Measurements from ENCODE around the gene MYDGF.

The MYDGF gene

DNA sequence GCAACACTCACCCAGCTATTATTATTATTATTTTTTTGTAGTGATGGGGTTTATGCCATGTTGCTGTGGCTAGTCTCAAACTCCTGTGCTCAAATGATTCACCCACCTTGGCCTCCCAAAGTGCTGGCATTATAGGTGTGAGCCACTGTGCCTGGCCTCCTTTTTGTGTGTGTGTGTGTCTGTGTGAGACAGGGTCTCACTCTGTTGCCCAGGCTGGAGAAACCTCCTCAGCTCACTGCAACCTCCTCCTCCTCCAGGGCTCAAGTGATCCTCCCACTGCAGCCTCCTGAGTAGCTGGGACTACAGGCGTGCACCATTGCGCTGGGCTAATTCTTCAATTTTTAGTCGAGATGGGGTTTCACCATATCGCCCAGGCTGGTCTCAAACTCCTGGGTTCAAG, 3.6 kb upstream of the MYDGF start:
- DNase-seq, result no peak

DNA sequence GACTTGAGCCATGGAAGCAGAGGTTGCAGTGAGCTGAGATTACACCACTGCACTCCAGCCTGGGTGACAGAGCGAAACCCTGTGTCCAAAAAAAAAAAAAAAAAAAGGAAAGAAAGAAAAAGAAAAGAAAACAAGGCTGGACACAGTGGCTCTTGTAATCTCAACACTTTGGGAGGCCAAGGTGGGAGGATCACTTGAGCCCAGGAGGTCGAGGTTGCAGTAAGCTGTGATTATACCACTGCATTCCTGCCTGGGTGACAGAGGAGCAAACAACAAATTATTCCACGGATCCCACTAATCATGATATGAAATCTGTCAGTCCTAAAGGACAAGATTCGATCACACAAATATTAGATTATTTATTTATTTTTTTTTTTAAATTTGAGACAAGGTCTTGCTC, 3.1 kb upstream of the MYDGF start:
- no peak for DNase-seq

DNA sequence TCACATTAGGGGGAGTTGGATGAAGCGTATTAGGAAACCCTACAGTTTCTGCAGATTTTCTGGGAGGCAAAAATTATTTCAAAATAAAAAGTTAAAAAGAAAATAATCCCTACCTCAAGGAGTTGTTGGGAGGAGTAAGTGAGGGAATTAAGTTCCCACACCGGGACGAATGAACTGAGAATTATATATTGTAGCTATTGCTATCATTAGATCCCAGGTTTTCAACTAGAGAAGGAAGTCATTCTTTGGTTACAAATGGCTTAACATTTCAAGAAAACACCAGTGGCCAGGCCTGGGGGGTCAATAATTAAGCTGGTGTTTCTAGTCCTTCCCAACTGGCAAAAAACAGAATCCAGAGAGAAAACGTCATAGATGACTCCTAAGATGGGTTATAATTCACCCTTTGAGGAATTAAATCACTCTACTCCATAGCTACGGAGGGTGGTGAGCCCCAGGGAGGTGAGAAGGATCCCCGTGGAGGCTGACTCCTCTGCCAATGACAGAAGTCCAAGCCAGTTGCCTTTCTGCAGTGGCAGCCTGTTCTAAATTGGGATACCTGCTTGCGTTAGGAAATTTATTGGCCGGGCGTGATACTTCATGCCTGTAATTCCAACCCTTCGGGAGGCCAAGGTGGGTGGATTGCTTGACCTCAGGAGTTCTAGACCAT, 1.2 kb upstream of the MYDGF start:
- no peak for DNase-seq

DNA sequence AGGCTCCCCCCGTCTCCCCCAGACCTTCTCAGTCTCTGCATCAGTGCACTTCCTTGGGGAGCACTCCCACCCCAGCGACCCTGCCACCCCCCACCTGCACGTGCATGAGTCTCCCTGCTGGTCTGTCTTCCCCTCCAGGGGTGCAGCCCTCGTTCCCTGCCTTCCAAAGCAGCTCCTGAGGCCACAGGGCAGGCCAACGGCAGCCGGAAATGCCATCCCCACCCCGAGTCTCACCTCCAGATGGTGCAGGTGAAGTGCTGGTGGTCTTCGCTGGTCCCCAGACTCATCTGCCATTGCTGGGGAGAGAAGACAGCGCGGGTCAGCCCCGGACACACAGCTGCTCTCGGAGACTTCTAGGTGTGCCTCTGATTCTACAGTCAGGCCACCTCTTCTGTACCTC, 5.5 kb downstream of the MYDGF start:
- no peak for DNase-seq

DNA sequence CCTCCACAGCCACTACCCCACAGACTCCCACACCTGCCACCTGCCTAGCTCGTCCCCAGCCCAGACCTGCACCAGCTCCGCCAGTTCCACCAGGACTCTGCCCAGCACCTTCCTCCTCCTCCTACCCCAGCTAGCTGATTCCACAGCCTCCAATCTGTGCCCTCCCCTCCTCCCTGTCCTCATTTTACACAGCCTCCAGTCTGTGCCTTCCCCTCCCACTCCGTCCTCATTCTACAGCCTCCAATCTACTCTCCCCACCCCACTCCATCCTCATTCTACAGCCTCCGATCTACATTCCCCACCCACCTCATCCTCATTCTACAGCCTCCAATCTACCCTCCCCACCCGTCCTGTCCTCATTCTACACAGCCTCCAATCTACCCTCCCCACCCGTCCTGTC, 7.3 kb downstream of the MYDGF start:
- DNase-seq, result no peak

DNA sequence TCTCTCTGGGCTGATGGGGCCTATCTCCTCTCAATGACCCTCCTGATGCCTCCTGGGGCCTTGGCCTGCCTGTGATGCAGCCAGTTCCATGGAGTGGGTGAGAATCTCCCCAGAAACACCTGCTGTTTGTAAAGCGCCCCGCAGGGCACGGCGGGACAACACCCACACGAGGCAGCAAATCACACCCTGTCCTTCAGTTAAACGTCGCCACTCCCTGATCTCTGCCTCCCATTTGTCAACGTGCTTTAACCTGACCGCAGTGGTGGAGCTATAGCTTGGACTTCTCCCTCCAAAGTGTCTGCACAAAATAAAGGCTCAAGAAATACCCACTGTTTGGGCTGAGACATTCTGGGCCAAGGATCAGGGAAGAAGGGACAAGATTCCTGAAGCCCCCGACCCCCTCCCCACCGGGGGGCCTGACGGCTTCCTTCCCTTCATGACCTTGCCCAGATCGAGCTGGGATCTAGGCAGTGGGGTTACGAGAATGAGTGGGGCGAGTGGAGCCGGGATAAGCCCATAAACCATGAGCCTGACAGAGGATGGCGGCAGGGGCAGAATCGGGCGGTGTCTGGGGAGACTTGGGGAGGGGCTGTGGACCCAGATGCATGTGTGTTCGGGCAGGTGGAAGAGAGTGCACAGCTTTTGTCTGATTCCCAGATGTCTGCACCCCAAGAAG, 8.0 kb downstream of the MYDGF start:
- no peak for DNase-seq

DNA sequence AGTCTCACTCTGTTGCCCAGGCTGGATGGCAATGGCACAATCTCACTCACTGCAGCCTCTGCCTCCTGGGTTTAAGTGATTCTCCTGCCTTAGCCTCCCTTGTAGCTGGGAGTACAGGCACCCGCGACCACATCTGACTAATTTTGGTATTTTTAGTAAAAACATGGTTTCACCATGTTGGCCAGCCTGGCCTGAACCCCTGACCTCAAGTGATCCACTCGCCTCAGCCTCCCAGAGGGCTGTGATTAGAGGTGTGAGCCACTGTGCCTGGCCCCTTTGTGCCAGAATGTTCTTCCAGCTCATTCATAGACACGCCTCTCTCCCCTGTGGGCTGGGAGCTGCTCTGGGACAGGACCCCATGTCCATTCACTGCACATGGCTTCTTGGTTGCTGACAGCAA, 9.1 kb downstream of the MYDGF start:
- no peak for DNase-seq

DNA sequence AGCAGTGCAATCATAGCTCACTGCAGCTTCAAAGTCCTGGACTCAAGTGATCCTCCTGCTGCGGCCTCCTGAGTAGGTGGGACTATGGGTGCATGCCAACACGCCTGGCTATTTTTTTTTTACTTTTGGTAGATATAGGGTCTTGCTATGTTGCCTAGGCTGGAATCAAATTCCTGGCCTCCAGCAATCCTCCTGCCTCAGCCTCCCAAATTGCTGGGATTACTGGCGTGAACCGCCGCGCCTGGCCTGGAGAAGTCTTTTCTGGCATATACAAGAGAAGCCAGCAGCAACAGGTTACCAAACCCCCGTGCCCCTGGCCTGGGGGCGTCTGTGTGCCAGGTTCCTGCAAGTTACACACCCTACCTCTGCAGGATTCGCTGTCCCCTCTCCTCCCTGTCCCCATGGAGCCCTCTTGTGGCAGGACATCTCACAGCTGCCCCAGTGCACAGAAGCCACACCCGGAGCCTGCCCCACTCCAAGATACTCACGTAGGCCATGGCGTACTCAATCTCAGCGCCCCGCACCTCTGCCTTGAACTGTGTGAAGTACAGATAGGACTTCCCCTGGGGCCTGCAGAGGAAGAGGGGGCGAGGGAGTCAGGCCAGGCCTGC, 9.9 kb downstream of the MYDGF start:
- DNase-seq, result no peak

DNA sequence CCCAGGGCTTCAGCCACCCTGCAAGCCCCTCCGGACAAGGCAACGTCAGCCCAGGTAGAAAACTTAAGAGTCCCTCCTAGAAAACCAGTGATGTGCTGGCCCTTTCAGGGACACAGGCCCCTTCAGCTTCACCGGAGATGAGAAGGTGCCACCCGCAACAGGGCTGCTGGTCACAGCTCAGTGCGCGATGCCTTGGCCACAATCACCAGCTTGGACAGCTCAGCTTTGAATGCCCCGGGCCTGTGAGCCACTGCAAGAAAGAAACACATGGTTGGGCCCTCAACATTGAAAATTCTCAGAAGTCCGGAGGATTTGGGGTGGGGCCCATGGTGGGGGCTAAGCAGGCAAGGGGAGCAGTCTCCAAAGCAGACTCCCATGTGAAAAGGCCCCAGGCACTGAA, 12.3 kb downstream of the MYDGF start:
- DNase-seq, result no peak

DNA sequence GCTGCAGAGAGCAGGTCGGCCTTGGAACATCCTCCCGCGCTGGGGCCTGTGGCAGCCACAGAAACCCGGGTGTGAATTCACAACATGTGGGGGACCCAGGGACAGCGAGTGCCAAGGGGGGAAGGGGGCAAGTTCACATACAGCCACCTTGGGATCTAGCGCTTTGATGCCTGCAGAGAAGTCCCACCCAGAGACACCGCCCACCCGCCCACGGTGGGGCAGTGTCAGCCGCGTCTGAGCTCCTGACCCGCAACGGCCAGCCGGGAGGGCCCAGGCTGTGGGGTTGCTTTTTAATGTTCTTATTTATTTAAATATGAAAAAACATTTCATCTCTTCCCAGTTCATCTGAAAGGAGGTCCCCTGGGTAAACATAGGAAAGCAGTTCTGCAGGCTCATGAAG, 12.9 kb downstream of the MYDGF start:
- DNase-seq, result no peak

DNA sequence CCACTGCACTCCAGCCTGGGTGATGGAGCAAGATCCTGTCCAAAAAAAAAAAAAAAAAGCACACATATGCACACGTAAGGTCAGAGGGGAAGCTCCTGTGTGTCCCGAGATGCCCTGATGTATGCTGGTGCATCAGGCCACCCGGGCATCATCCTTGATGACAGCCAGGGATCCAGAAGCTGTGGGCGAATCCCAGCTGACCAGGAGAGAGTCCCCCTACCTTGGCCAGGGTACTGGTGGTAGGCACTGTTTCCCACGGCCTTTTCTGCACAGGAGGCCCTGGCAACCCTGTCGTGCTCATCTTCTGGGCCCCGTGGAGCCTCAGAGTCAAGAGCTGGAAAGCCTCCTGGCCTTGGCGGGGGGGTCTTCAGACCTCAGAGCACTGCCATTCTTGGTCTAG, 14.0 kb downstream of the MYDGF start:
- no peak for DNase-seq

DNA sequence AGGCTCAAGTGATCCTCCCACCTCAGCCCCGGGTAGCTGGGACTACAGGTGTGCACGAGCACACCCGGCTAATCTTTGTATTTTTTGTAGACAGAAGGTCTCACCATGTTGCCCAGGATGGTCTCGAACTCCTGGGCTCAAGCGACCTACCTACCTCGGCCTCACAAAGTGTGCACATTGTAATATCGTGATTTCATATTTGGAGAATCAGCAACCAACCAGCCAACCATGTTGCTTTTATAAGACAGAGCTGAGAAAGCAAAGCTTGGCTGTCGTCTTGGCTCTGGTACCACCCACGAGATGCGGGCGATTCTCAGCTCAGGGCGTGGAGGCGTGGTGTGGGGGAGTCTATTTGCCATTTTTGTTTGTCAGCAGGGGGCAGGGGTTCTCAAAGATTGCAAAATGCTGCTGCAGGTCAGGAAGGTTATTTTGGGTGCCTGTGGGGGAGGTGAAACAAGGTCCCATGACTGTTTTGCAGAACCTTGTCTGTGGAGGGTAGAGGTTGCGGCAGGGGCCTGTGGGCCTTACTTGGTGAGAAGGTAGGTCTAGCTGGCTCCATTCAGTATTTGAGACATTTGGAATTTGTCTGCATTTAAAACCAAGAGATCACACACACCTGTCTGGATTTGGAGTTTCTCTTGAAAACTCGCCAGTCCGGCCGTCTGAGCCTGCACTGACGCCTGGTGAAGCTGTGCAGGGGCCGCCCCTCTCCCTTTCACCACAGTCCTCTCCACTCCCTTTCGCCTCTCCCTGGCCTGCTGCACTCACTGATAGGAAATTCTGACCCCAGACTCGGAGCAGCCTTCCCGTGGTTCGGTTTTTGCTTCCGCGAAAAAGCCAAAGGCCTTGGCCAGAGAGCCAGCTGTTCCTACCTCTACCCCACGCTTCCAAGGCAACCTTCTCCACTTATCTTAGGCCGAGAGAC, 15.4 kb downstream of the MYDGF start:
- no peak for DNase-seq

DNA sequence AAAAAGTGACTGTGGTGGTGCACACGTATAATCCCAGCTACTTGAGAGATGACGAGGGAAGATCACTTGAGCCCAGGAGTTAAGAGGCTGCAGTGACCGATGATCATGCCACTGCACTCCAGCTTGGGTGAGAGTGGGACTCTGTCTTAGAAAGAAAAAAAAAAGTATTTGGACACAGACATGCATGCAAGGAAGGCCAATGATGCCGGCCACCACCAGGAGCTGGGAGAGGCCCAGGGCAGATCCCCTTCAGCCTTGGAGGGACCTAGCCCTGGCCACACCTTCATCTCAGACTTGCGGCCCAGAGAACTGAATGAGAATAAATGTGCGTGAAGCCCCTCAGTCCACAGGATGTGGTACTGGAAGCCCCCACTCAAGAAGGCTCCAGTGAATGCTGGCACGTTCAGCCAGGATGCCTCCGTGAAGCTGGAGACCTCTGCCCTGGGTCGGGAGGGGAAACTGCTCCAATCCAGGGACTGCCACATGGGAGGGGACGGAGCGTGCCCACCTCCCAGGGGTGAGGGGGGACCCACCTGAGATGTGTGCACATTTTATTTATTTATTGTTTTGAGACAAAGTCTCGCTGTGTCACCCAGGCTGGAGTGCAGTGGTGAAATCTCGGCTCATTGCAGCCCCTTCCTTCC, 16.2 kb downstream of the MYDGF start:
- no peak for DNase-seq

DNA sequence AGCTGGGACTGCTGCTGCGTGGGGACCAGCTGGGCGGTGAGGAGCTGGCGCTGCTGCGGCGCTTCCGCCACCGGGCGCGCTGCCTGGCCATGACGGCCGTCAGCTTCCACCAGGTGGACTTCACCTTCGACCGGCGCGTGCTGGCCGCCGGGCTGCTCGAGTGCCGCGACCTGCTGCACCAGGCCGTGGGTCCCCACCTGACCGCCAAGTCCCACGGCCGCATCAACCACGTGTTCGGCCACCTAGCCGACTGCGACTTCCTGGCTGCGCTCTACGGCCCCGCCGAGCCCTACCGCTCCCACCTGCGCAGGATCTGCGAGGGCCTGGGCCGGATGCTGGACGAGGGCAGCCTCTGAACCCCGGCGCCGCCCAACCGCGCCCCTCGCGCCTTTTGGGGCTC, 18.1 kb downstream of the MYDGF start:
- DNase-seq, result no peak

DNA sequence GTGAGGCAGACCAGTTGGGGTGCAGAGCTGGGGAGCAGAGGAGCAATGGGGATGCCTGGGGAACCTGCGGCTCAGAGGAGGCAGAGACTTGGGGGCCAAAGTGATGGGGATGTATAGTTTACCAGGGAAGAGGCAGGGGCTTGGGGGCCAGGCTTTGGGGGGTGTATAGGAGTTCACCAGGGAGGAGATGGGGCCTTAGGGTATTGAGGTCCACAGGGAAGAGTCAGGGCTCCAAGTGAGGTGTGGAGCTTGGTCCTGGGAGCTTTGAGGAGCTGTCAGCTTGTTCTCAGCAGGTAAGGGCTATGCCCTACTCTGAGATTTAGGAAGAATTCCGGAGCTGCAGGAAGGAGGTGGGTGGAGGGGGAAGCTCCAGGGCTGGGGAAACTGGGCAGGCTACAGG, 20.0 kb downstream of the MYDGF start:
- no peak for DNase-seq

DNA sequence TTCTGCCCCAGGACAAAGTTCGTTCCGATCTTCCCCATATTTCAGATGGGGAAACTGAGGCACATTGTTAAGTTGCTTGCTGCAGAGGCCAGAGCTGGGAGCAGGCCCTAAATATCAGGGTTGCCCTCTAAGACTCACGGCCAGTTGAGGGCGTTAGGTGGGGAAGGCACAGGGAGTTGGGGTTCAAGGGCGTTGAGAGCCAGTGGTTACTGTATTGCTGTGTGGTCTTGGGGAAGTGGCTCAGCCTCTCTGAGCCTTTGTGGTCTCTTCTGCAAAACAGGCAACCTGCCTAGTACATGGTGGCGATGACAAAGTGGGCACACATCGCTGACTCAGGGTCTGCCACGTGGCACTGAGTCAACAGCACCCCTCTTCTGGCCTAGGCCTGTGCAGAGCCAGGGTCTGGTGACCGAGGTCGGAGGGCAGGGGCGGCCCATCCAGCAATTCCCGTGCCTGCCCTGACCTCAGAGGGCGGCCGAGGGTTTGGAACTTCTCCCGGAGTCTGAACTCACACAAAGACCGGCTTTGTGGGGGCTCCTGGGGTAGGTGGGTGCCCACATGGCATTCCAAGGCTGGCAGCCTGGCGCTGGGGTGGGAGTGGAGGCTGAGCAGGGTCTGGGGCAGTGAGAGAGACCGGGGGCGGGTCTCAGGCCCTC, 20.6 kb downstream of the MYDGF start:
- no peak for DNase-seq

DNA sequence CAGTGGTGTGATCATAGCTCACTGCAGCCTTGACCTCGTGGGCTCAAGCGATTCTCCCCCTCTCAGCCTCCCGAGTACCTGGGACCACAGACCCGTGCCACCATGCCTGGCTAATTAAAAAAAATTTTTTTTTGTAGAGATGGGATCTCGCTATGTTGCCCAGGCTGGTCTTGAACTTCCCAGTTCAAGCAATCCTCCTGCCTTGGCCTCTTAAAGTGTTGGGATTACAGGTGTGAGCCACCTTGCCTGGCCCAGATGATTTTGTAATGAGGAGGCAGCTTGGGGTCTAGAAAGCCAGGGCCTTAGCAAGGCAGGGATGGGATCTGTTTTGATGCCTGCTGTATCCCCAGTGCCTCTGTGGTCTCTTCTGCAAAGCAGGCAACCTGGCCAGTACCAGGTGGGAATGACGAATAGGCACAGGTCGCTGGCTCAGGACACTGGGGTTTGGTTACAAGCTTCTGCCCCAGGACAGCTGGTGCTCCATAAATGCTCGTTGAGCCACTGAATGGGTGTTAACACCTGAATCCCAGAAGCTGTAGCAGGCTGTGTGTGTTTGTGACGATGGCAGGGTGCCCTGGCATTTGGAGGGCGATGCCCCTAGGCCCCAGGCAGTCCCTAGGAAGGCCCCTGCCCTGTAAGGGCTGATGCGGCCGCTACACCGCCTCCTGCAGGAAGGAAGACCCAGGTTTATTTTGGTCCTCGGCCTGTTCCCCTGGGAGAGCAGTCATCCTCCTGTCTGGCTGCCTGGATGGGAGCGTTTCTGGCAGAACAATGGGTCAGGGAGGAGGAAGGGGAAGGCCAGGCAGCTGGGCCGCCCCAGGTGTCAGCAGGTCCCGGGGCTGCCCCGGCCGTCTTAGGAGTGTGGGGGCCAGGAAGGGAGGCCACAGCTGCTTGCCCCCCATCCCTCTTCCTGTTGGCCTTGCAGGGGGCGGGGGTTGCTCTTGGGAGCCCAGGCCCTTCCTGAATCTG, 22.2 kb downstream of the MYDGF start:
- no peak for DNase-seq

DNA sequence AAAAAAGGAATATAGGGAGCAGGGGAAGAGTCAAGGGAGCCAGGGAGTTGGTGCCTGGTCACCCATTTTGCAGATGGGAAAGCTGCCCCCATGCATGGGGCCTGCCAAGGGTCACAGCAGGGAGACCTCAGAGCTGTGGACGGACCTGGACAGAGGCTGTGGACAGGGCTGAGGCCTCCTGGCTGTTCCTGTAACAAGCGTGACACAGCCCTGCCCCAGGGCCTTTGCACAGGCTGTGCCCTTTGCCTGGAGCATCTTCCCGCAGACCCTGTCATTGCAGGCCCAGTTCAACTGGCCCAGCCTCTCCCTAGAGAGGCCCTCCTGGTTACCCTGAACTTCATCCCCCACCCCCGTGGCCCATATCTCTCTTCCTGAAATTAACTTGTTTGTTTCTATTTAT, 24.4 kb downstream of the MYDGF start:
- DNase-seq, result no peak

DNA sequence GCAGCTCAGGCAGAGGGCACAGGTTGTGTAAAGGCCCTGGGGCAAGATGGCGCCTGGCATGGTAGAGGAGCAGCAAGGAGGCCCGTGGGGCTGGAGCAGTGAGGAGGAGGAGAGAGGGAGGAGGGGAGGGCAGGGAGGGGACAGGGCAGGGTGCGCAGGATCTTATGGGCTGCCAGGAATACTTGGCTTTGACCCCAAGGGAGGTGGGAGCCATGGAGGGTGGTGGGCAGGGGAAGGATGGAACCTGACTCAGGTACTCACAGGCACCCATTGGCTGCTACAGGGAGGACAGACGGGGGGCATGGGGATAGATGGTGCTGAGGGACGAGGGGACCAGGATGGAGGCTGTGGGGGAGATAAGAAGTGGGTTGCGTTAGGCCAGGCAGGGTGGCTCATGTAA, 27.5 kb downstream of the MYDGF start:
- DNase-seq, result no peak

DNA sequence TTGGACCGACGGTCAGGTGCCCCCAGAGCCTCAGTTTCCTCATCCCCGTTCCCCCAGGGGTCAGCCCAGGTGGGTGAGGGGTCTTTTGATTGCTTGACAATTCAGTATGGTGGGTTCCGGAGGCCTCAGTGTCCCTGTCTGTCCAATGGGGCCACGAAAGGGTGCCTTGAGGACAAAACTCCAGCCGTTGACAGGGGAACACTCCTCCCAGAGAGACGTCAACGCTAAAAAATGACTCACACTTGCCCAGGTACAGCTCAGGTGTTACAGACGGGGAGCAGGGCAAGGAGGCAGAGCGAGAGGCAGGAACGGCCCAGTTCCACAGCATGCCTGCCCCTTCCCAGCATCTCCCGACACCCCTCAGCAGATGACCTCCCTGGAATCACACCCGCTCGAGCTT, 29.0 kb downstream of the MYDGF start:
- no peak for DNase-seq

All from NCI-H1092 (cell line).